ENCODE measurements around the gene SLC9C2. TPM values are rescaled to one million over a fixed set of nuclear protein-coding genes. Genes with fewer than 3 reads are reported as not detected.
A peak's percentile ranks its signal among the peaks of the same experiment; 100 is the strongest.
"Not testable (repeated sequence)": the region's sequence is repeated elsewhere in the genome, so short reads cannot be mapped to it uniquely, and the experiment has no call there.

SLC9C2 gene
- polyA plus RNA-seq, 4 donors, result 0.18 to 0.52 (median 0.18) TPM; not detected in 1

GRCh38 chr1:173488001-173488400 lies 114.9 kb downstream of the SLC9C2 start:
- DNase-seq (ENCODE audit: low read depth in 4 of 4, low spot score in 2 of 4), result no peak

- no peak for DNase-seq (ENCODE audit: low read depth in 4 of 4, low spot score in 2 of 4)
These were observed 117.5 kb downstream of the SLC9C2 start for GRCh38 chr1:173485401-173485800.

- DNase-seq (ENCODE audit: low read depth in 4 of 4, low spot score in 2 of 4), result no peak
These were observed 118.6 kb downstream of the SLC9C2 start for GRCh38 chr1:173484276-173484675.

- no peak for DNase-seq (ENCODE audit: low read depth in 4 of 4, low spot score in 2 of 4)
These were observed 120.2 kb downstream of the SLC9C2 start for GRCh38 chr1:173482683-173483082.

DNA sequence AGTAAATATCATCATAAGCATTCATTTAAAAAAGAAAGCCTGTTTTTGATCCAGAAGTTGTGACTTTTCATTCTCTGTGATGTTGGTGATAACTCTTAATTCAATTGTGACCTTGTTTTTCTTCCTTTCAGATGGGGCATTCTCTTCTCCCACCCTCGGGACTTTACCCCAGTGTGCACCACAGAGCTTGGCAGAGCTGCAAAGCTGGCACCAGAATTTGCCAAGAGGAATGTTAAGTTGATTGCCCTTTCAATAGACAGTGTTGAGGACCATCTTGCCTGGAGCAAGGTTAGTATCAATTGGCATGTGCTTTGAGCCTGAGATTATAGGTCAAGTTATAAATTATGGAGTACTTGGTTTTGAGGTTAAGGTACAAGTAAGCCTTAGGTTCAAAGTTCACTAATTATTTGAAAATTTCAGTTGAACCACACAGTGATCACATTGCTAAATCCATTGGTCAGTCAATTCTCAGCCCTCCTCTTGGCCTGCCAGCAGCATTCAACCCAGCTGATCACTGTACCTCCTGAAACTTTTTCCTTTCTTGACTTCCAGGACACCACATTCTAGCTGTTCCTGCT lies 121.6 kb downstream of the SLC9C2 start:
- no peak for DNase-seq (ENCODE audit: low read depth in 4 of 4, low spot score in 2 of 4)

DNA sequence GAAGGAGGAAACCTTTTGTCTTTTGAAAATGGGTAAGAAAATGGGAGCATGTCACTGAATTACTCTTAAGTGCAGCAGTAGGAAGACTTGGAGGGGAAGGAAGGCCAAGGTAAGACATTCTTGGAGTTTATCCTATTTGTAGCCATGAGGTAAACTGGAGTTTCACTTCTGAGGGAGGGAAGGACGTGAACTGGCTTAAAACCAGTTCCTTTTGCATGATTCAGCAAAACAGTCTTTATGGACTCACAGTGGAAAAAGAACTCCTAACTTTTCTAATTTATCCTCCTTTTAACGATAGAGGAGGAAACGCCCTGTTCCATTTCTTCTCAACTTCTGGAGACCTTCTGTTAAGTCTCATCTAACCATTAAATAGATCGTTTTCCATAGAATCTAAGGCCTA lies 123.2 kb downstream of the SLC9C2 start:
- no peak for DNase-seq (ENCODE audit: low read depth in 4 of 4, low spot score in 2 of 4)

GRCh38 chr1:173478094-173478674 lies 124.7 kb downstream of the SLC9C2 start:
- peak in 3 of 4 donors; percentile 28 to 56 (median 30) for DNase-seq (ENCODE audit: low read depth in 4 of 4, low spot score in 2 of 4)

DNA sequence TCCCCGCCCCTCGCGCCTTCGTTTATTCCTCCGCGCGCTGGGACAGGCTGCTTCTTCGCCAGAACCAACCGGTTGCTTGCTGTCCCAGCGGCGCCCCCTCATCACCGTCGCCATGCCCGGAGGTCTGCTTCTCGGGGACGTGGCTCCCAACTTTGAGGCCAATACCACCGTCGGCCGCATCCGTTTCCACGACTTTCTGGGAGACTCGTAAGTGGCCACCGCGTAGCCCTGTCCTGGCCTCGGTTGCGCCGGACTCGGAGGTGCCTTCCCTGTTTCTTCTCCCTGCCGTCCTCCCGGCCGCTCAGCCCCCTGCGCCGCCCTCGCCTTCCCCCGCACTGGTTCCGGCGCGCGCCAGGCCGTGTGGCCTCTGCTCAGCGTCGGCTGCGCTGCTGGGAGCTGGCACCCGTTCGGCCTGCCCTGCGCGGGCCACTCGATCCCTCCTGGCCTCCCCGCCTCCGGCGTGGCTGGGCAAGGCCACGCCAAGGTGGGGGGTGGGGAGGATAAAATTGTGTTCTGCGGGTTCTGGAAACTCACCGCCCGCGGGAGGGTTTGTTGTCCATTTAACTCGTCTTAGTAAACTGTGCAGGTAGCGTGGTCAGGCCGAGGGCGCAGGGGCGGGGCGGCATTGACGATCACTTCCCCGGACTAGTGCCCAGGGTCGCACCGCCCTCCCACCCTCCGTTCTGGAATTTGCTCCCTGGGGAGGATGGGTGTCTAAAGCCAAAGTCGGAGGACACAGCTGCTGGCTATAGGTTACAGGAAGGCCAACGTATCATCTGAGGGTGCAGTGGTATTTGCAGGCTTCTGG lies 125.4 kb downstream of the SLC9C2 start, which contains the start of gene PRDX6:
Gene PRDX6, plus strand, starts transcription at position 50 of the 808 bp plus-strand sequence. Its CDS starts 63 bp downstream, at position 113.
- DNase-seq (ENCODE audit: low read depth in 4 of 4, low spot score in 2 of 4), result peak; percentile 52 to 75 (median 70)

GRCh38 chr1:173476665-173477285 lies 126.1 kb downstream of the SLC9C2 start:
- peak; percentile 58 to 79 (median 68) for DNase-seq (ENCODE audit: low read depth in 4 of 4, low spot score in 2 of 4)

DNA sequence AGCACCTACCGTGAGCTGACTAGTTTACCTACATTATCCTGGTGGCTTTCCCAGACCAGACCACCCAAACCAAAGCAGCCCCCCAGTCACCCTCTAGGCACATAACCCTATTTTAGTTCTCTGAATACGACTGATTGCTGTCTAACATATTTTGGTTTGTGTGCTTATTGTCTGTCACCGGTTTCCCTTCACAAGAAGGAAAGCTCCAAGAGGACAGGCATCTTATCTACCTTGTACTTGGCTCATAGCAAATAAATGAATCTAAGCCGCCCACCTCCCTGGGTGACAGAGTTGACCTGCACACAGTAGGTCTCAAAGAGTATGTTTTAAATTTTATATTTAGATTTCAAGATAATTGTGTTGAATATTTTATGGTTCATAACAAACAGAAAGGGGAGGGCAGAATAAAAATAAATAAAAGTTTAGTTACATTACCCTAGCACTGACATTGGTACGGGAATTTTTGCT lies 126.6 kb downstream of the SLC9C2 start:
- DNase-seq (ENCODE audit: low read depth in 4 of 4, low spot score in 2 of 4), result no peak

DNA sequence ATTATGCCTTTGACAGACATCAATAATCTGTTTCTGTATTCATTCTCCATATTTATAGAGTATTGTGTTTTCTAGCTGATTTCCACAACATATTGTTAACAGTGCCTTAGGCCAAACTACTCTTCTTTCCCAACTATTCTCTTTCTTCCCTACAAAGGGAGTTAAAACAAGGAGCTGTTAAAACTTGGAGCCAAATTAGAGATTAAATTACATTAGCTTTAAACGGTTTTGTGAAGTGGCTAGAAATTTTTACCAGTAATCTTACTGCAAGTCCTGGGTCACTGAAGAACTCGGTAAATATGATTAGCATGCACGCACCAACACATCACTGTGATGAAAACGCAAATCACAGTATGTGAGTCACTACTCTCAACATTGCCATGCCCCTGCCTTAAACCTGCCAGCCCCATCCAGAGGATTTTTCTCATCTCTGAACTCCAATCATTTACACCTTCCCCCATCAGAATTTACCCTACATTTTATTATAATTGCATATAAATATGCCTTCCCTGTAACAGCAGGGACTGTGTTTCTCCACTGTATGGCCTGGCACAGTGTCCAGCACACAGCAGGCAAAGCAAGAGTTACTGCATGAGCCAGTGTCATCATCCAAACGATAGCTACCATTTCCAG lies 127.2 kb downstream of the SLC9C2 start:
- DNase-seq (ENCODE audit: low read depth in 4 of 4, low spot score in 2 of 4), result no peak

- DNase-seq (ENCODE audit: low read depth in 4 of 4, low spot score in 2 of 4), result not testable (repeated sequence)
These were observed 128.0 kb downstream of the SLC9C2 start for GRCh38 chr1:173474780-173475421.

DNA sequence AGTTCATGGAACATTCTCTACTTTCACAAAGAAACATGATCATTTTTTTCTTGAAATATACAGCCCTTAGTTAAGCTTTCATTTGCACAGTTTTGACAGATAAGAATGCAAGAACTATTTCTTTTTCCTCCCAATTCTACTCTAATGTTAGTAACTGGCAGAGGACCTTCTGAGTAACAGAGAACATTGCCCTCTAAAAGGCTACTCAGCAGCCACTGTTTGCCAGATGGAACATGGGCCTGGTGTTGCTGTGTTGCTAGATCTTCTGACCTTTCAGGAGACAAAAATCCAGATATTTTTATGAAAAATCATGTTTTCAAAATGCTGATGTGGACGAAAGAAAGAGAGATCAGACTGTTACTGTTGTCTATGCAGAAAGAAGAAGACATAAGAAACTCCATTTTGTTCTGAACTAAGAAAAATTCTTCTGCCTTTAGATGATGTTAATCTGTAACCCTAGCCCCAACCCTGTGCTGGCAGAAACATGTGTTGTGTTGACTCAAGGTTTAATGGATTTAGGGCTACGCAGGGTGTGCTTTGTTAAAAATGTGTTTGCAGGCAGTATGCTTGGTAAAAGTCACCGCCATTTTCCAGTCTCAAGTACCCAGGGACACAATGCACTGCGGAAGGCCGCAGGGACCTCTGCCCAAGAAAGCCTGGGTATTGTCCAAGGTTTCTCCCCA lies 128.6 kb downstream of the SLC9C2 start:
- DNase-seq (ENCODE audit: low read depth in 4 of 4, low spot score in 2 of 4), result no peak

DNA sequence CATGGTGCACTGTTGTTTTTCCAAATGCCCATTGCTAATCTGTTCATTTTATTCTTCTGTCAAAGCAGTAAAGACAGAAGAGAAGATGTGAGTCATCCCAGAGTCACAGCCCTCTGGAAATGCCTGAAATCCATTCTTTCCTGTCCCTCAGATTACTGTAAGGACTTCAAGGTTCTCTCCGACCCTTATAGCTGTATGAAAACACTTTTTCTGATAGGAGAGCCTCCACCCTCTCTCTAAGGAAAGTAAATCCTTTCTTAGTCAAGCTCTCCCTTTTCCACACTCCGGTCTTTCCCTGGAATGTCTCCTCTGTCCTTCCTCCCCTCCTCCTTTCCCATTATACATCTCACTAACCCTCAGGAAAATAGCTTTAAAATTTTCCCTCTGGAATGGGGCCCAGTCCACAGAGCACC lies 129.3 kb downstream of the SLC9C2 start:
- no peak for DNase-seq (ENCODE audit: low read depth in 4 of 4, low spot score in 2 of 4)

DNA sequence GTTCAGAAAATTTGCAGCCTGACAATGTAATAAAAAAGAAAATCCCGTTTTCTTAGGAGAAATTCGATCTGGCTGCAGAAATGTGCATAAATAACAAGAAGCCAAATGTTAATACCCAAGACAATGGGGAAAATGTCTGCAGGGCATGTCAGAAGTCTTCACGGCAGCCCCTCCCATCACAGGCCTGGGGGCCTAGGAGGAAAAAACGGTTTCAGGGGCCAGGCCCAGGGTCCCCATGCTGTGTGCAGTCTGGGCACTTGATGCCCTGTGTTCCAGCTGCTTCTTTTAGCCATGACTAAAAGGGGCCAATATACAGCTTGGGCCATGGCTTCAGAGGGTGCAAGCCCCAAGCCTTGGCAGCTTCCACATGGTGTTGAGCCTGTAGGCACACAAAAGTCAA lies 132.3 kb downstream of the SLC9C2 start:
- DNase-seq (ENCODE audit: low read depth in 4 of 4, low spot score in 2 of 4), result no peak

GRCh38 chr1:173469656-173470055 lies 133.2 kb downstream of the SLC9C2 start:
- DNase-seq (ENCODE audit: low read depth in 4 of 4, low spot score in 2 of 4), result no peak

- no peak for DNase-seq (ENCODE audit: low read depth in 4 of 4, low spot score in 2 of 4)
These were observed 135.4 kb downstream of the SLC9C2 start for GRCh38 chr1:173467426-173467825.

DNA sequence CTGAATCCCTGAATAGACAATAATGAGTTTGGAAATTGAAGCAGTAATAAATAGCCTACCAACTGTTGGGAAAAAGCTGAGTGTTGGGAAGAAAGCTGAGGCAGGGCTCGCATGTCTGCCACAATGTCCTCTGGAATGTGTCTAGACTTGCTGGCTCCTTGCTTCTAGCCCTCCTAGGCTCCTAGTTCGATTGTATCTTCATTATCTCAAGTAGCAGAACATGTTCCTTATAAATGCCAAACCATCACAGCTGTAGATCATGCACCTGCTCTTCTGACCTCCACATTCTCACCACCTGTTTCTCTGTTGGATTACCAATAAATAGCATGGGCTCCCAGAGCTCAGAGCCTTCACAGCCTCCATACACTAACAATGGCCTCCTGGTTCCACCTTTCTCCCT lies 138.7 kb downstream of the SLC9C2 start:
- DNase-seq (ENCODE audit: low read depth in 4 of 4, low spot score in 2 of 4), result not testable (repeated sequence)

DNA sequence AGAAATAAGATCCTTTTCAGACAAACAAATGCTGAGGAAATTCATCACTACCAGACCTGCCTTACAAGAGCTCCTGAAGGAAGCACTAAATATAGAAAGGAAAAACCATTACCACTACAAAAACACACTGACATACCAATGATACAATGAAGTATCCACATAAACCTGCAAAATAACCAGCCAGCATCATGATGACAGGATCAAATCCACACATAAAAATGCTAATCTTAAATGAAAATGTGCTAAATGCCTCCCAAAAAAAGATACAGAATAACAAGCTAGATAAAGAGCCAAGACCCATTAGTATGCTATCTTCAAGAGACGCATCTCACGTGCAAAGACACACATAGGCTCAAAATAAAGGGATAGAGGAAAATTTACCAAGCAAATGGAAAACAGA lies 140.2 kb downstream of the SLC9C2 start:
- DNase-seq (ENCODE audit: low read depth in 4 of 4, low spot score in 2 of 4), result not testable (repeated sequence)

DNA sequence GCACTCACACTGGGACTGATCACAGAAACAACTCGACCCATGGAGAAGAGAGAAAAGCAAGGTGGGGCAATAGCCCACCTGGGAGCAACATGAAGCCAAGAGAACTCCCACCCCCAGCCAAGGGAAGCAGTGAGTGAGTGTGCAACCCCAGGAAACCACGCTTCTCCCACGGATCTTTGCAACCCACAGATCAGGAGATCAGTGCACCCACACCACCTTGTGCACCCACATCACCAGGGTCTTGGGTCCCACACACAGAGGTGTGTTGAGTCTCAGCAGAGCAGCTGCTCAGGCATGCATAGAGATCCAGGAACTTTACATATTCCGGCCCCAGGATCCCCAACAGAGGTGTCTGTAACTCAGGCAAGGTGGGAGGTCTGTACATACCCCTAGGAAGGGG lies 143.0 kb downstream of the SLC9C2 start:
- DNase-seq (ENCODE audit: low read depth in 4 of 4, low spot score in 2 of 4), result no peak
